ENCODE results near the gene MOB1B. TPM values are rescaled to one million over a fixed set of nuclear protein-coding genes. Genes with fewer than 3 reads are reported as not detected.

The MOB1B gene
- total and polyA plus RNA-seq, 10 of the 15 experiments (the other 5 are each of a cell fraction or from before 2014, with no cell fraction given): 1.9 to 11.4 (median 6.1) TPM

- Histone ChIP-seq H3K27ac (ENCODE audit: control insufficient read depth, insufficient read depth) (no peak overlapping the region), H4K20me1 (ENCODE audit: control insufficient read depth, insufficient read depth) (no peaks in the 10 kb centered on the region), H3K4me1 (ENCODE audit: control insufficient read depth, insufficient read depth, low read length) (no peaks in the 10 kb centered on the region), H2AFZ (ENCODE audit: control insufficient read depth, low read depth, low read length) (no peak overlapping the region), H3K79me2 (ENCODE audit: control insufficient read depth, insufficient read depth, low read length) (no peaks in the 10 kb centered on the region), H3K9me3 (replicated peaks; ENCODE audit: control insufficient read depth, insufficient read depth, low read length) (no peaks in the 10 kb centered on the region), H3K36me3 (ENCODE audit: control insufficient read depth in 2 of 2, insufficient read depth in 2 of 2, low read length in 1 of 2) (no peaks in the 10 kb centered on the region), H3K4me3 (no peak overlapping the region), H3K9ac (ENCODE audit: control insufficient read depth, insufficient read depth, low read length) (no peak overlapping the region), H3K27me3 (replicated peaks in 1 of 2; ENCODE audit: control insufficient read depth in 2 of 2, insufficient read depth in 2 of 2, low read length in 1 of 2) (no peaks in the 10 kb centered on the region), H3K4me2 (ENCODE audit: control insufficient read depth, insufficient read depth) (no peak overlapping the region)
- SMC1A ChIA-PET (ENCODE audit: uncharacterized antibody, unreplicated experiment): no interaction called here
- in situ Hi-C loops (cut with MboI) (no loop called here), intact Hi-C loops (cut with micrococcal nuclease; ENCODE audit: unreplicated experiment) (no loop called here)
- FAIRE-seq: no peak
- BruUV-seq (replicated peaks): no TSS peak
- no peak for ATAC-seq
- POLR2A ChIA-PET: no interaction called here
- TF ChIP-seq PAX8 (IDR thresholded peaks at IDR 0.05): no peak
- TF ChIP-seq CBX5 (IDR thresholded peaks at IDR 0.05; ENCODE audit: low read depth): no peak
- no peak for TF ChIP-seq POLR2AphosphoS5 (IDR thresholded peaks at IDR 0.05; ENCODE audit: low read length)
- TF ChIP-seq TCF3 (IDR thresholded peaks at IDR 0.05; ENCODE audit: borderline replicate concordance, insufficient read depth, low read depth, low read length): no peak
- TF ChIP-seq RAD21 (IDR thresholded peaks at IDR 0.05; ENCODE audit: insufficient read depth, low read depth, low read length): no peak
- CTCF ChIA-PET: interaction anchor here (1.0 kb wide), 1 partner anchor 17 kb away, joined by 3 read pairs; no protein-coding TSS in a partner anchor
- RAD21 ChIA-PET (ENCODE audit: unreplicated experiment): no interaction called here
- no peak for DNase-seq (ENCODE audit: low read depth, low spot score)
These were observed 33.4 kb upstream of the MOB1B start for GRCh38 chr4:70868778-70869177.

- no TSS peak for BruUV-seq (replicated peaks)
- Histone ChIP-seq H3K4me1 (ENCODE audit: control insufficient read depth, insufficient read depth, low read length) (peaks cover 9% of the 10 kb centered on the region), H3K36me3 (ENCODE audit: control insufficient read depth in 2 of 2, insufficient read depth in 2 of 2, low read length in 1 of 2) (no peaks in the 10 kb centered on the region), H3K4me3 (no peak overlapping the region), H3K27ac (ENCODE audit: control insufficient read depth, insufficient read depth) (no peak overlapping the region), H3K9ac (ENCODE audit: control insufficient read depth, insufficient read depth, low read length) (no peak overlapping the region), H3K9me3 (replicated peaks; ENCODE audit: control insufficient read depth, insufficient read depth, low read length) (no peaks in the 10 kb centered on the region), H2AFZ (ENCODE audit: control insufficient read depth, low read depth, low read length) (no peak overlapping the region), H3K4me2 (ENCODE audit: control insufficient read depth, insufficient read depth) (no peak overlapping the region), H3K79me2 (ENCODE audit: control insufficient read depth, insufficient read depth, low read length) (no peaks in the 10 kb centered on the region), H3K27me3 (replicated peaks in 1 of 2; ENCODE audit: control insufficient read depth in 2 of 2, insufficient read depth in 2 of 2, low read length in 1 of 2) (no peaks in the 10 kb centered on the region), H4K20me1 (ENCODE audit: control insufficient read depth, insufficient read depth) (no peaks in the 10 kb centered on the region)
- SMC1A ChIA-PET (ENCODE audit: uncharacterized antibody, unreplicated experiment): interaction anchor here (0.6 to 1.5 kb wide), 3 partner anchors 19 to 129 kb away, joined by 3 to 8 read pairs (median 6); no protein-coding TSS in a partner anchor
- no peak for TF ChIP-seq JUND (IDR thresholded peaks at IDR 0.05; ENCODE audit: low read depth, low read length)
- no peak for TF ChIP-seq EGR1 (IDR thresholded peaks at IDR 0.05; ENCODE audit: borderline replicate concordance in 1 of 2, low read depth in 2 of 2, low read length in 2 of 2)
- no peak for TF ChIP-seq ELK1 (IDR thresholded peaks at IDR 0.05; ENCODE audit: low read depth, low read length)
- TF ChIP-seq NBN (IDR thresholded peaks at IDR 0.05): no peak
- TF ChIP-seq TCF3 (IDR thresholded peaks at IDR 0.05; ENCODE audit: borderline replicate concordance, insufficient read depth, low read depth, low read length): no peak
- ATAC-seq: no peak
- FAIRE-seq: no peak
- POLR2A ChIA-PET: interaction anchor here (1.1 kb wide), 1 partner anchor 28 kb away, joined by 3 read pairs; no protein-coding TSS in a partner anchor
- CTCF ChIA-PET: interaction anchor here (0.8 kb wide), 1 partner anchor 30 kb away, joined by 4 read pairs; no protein-coding TSS in a partner anchor
- 64% methylated on average over 3 of the region's 3 CpGs for WGBS (ENCODE audit: insufficient coverage, insufficient replicate concordance, low lambda C conversion rate, missing lambda C conversion rate)
- DNase-seq (ENCODE audit: low read depth, low spot score): no peak
- intact Hi-C loops (cut with micrococcal nuclease; ENCODE audit: unreplicated experiment) (no loop called here), in situ Hi-C loops (cut with MboI) (no loop called here)
- RAD21 ChIA-PET (ENCODE audit: unreplicated experiment): interaction anchor here (1.5 kb wide), 1 partner anchor 35 kb away, joined by 6 read pairs; no protein-coding TSS in a partner anchor
These were observed 29.0 kb upstream of the MOB1B start for GRCh38 chr4:70873216-70873615.
